SK-N-MC (cell line): ENCODE data around the gene TM9SF1.

Experiments used
- EZH2 ChIP-seq: fragments of 200-600 bp; sonication (generic); IDR thresholded peaks from one replicate; pipeline ENCODE4 v1.6.1; 2017; ENCODE audit warnings: antibody characterized with exemption
- POLR2AphosphoS5 ChIP-seq: IDR thresholded peaks from 2 replicates; pipeline ENCODE4 v1.6.1; 2012; ENCODE audit warnings: mild to moderate bottlenecking, low read depth, low read length, borderline replicate concordance

DNA sequence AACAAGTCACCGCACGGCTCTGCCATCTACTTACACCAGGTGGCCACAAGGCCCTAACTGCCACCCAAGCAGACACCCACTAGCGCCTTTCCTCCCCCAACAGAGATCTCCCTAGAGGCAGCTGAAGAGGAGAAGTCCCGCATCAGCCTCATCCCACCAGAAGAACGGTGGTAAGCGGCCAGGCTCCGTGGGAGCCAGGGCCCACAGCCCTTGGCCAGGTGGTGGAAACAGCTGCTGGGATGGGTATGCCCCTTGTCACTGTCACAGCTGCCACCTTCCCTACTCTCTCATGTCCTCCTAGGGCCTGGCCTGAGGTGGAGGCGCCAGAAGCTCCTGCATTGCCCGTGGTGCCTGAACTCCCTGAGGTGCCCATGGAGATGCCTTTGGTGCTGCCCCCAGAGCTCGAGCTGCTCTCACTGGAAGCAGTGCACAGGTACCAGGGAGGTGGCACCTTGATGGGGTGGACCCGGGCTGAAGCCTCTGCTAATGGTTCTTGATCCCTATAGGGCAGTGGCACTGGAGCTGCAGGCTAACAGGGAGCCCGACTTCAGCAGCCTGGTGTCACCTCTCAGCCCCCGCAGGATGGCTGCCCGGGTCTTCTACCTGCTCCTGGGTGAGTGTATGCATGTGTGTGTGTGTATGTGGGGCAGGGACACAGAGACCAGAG is 15.8 kb downstream of the TM9SF1 start:
- TF ChIP-seq EZH2 (no peak), POLR2AphosphoS5 (no peak)
